GM18519 (cell line): ENCODE measurements around the gene PIAS4.

Source experiments
- ATAC-seq: cut with Tn5 transposase; IDR thresholded peaks from one replicate; pipeline ENCODE4 v1.9.1; 2021; ENCODE audit warnings: mild to moderate bottlenecking, moderate library complexity; ENCODE audit not compliant: unreplicated experiment, low FRiP score

PIAS4 gene

GRCh38 chr19:4053423-4054324 lies 46.1 kb downstream of the PIAS4 start:
- ATAC-seq = no peak

DNA sequence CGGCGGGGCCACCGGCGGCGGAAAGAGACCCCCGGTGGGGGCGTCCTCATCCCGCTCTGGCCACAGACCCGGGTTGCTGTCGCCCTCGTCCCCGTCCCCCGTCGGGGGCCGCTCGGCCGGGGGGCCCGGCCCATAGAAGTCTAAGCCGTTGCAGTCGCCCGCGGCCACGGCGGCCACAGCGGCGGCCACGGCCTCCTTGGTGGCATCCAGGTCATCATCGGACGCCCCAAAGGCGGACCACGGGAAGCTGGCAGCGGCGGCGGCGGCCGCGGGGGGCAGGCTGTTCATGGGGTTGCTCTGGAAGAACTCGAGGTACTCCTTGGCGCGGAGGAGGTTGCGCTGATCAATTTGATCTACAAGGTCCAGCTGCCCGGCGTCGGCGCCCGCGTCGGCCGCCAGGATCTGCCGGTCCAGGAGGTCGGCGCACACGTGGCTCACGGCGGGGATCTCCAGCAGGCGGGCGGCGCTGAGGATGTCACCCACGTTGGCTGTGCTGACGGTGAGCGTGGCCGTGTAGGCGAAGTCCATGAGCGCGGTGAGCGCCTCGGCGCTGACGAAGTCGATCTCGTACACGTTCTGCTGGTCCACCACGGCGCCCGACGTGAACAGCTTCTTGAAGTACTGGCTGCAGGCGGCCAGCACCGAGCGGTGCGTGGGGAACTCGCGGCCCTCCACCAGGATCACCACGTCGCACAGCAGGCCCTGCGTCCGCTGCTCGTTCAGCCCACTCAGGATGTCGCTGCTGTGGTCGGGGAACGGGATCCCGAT lies 47.1 kb downstream of the PIAS4 start:
- no peak for ATAC-seq

GRCh38 chr19:4055209-4055552 lies 47.6 kb downstream of the PIAS4 start:
- ATAC-seq = no peak

DNA sequence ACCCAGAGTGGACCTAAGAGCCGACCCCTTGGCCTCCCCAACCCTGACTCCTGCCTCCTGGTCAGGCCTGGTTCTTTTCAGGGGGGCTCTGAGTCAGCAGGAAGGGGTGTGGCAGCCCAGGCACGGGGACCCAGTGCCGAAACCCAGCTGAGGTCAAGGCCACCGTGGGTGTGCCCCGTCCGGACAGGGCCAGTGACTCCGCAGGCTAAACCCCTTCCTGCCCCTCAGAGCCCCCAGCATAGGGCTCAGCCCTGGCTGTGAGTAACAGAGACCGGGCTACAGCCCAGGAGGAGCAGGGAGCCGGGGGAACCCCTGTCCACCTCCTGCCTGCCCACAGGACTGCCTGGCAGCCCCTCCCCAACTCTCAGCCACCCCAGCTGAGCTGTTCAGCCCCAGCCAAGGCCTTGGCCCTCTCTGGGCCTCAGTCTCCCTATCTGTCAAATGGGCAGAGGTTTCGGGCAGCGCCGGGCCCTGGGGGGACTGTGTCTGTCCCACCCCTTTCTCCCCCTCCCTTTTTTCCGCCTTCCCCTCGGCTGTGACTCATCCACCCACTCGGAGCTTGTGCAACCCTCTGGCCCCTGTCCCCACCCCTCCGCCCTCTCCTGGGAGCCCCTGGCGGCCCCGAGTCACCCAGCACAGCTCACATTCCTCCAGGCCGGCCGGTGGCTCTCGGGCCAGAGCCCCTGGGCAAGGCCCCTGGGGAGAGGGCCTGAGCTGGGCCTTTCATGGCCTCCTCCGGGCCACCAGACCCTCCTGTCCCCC lies 50.6 kb downstream of the PIAS4 start:
- ATAC-seq = no peak

DNA sequence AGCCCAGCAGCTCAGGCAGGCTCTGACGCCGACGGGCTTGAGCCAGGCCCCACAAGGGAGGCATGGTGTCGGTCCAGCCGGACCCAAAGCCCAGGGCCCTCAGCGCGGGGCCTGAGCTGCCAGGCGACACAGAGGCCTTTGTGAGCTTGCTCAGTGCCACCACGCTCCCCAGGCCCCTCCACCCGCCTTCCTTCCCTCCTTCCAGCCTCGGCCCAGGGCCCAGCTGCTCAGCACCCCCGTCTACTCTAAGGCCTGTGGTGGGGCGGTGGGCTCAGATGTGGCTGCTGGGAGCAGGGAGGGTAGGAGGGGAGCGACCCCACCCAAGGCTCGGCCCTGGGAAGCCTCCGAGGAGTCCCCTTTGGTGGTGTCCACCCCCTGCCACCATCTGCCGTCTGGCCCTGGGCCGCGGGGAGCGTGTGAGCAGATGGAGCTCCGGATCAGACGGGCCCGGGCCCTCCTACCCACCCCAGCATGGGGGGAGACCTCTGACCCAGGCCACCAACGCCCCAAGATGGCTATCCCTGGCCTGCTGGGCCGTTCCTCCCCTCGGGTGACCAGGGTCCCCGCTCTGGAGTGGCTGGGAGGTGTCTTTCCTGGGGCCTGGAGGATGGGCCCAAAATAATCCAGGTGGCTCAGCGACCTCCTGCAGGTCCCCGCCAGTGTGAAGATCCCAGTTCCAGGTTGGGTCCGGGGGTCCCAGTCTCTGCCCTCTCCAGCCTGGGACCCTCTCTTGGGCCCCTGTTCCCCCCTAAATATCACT lies 51.3 kb downstream of the PIAS4 start:
- no peak for ATAC-seq

DNA sequence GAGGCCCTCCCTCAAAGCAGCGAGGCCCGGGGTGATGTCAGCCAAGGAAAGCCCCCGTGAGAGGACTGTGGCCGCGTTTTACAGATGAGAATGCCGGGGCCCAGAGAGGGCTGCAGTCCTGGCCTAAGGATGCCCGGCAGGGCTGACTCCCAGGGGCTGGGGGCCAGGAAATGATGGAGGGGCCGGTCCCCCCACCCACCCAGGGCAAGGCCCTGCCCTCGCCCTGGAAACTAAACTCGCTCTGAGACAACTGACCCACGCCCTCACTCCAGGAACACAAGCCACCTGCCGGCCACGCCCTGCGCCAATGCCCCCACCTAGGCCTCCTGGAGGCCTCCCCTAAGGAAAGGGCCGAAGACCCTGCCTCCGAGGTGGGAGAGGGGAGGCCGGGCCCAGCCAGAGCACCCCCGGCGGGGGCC lies 51.9 kb downstream of the PIAS4 start:
- no peak for ATAC-seq

- ATAC-seq = no peak
Observed at GRCh38 chr19:4059891-4060620, 52.5 kb downstream of the PIAS4 start.

GRCh38 chr19:4060621-4061177 lies 53.2 kb downstream of the PIAS4 start:
- ATAC-seq = no peak

GRCh38 chr19:4061178-4061682 lies 53.7 kb downstream of the PIAS4 start:
- ATAC-seq = no peak

GRCh38 chr19:4061683-4062418 lies 54.3 kb downstream of the PIAS4 start:
- no peak for ATAC-seq

DNA sequence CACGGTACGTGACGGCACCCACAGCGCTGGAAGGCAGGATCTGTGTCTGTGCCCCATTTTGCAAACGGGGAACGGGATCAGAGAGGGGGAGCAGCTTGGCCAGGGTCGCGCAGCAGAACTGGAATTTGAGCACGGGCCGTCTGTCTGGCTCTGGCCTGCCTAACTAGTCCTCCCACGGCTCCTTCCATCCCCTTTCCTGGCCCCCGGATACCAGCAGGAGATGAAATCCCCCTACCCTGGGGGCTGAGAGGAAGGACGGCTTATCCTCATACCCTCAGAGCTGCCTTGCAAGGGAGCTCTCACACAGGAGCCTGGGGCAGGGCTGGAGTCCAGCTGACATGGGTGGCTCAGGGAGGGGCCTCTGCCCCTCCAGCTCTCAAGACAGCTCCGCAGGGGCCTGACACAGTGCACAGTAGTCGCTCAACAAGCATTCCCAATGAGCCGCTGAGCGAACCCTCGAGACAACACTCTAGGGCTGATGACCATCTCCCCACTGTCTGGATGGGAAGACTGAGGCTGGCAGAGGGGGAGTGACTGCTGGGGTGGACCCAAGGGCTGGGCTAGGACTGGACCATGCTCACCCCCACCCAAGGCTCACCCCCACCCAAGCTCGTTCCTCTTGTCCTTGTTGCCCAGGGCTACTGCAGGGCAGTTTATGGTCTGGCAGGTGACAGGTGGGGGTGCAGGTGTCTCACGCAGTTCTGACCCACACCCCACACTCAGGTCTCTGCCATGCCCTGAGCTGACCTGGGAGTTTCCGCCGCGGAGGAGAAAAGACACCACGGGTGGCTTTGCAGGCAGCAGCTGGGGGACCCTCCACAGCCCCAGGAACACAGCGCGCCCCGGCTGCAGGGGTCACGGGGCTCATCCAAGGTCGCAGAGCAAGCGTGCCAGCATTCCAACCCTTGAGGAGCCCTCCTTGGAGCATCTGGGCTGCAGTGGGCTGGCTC lies 55.2 kb downstream of the PIAS4 start:
- no peak for ATAC-seq

DNA sequence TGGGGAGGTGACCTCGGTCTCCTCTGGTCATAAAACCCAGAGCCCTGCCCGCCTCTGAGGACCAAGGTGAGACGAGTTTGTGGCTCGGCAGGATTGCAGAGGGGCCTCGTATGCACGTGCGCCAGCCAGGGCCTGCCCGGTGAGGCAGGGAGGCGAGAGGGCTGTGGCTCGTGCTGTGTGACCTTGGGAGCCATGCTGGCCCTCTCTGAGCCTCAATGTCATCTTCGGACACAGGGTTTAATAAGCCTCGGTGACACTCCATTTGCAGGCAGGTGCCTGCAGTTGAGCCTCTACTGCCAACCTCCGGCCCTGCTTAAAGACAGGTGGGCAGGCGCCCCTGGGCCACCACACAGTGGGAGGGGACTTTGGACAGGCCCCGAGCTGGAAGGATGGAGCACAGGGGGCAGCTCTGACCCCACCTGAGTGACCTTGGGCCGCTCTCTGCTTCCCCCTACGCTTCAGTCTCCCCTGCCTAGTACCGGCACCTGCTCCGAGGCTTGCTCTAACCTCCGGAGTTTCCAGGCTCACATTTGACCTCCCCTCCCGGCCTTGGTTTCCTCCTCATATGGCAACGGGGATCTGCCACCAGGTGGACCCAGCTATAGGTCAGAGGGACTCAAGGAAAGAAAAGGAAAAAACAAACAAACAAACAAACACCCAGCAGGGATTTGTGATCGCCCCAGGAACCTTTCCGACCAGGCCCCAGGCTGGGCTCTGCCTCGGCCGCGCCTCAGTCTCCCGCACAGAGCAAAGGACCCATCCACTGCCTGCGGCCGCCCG lies 56.0 kb downstream of the PIAS4 start:
- no peak for ATAC-seq

- ATAC-seq = no peak
Observed at GRCh38 chr19:4064149-4064495, 56.6 kb downstream of the PIAS4 start.

DNA sequence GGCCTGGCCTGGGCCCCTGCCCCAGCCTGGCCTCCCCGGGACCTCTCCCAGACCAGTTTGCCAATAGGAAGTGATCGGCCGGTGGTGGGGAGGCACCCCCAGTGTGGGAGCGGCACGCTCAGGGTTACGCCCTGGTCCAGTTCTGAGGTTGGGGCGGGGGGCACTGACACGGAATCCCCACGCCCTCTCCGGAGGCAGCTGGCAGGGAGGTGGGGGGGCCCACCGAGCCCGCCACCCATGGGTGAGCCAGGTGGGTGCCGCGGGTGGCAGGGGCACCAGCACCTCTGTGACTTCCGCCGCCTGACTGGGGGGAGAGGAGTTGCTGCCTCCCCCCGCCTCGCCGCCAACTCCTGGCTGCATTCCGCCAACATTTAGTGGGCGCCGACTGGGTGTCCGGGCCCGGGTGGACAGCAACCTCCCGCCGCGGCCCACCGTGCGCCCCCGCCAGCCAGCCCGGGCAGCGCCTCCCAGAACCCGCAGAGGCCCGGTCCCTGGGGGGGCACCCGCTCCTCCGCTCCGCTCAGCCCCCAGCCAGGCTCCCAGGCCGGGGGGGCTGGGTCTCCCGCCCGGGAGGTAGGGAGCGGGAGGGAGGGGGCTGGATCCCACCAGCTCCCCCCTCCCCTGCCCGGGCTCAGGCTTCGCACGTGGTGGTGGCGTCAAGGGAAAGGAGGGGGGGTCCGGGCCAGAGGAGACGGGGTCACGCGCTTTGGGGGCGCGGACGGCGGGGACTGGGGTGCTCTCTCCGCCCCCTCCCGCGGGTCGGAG lies 57.1 kb downstream of the PIAS4 start:
- peak; percentile 2 for ATAC-seq

DNA sequence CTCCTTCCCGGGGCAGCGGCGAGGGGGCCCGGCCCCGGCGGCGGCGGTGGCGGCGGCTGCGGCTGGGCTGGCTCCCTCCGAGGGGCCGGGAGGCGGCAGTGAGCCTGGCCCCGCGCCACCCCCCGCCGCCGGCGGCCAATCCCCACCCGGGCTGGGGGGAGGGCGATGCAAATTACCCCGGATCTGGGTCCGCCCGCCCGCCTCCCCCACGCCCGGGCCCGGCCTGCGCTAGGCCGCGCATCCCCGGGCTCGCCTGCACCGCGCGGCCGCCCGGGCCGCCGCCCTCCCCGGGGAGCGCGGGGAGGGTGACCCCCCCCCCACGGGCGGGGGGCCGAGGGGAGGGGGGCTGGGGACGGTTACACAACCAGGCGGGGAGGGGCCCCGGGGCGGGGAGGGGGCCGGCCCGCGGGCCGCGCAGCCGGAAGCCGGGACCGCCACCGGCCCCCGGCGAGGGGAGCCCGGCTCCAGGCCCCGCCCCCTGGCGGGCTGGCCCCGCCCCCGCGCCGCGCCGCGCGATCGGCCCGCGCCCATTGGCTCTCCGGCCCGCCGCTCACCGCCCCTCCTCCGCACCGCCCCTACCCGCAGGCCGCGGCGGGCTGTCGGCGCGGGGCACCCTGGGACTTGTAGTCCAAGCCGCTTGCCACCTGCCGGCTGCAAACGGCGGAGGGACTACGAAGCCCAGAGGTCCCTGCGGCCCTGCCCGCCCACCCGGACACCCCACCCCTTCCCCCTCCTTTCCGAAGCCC lies 58.1 kb downstream of the PIAS4 start:
- peak; percentile 54 for ATAC-seq
